Measurements from ENCODE around the gene NR3C1. TPM values are rescaled to one million over a fixed set of nuclear protein-coding genes. Genes with fewer than 3 reads are reported as not detected.

The NR3C1 gene
- total RNA-seq, 1 experiment from 2014 or later = 74.7 TPM

DNA sequence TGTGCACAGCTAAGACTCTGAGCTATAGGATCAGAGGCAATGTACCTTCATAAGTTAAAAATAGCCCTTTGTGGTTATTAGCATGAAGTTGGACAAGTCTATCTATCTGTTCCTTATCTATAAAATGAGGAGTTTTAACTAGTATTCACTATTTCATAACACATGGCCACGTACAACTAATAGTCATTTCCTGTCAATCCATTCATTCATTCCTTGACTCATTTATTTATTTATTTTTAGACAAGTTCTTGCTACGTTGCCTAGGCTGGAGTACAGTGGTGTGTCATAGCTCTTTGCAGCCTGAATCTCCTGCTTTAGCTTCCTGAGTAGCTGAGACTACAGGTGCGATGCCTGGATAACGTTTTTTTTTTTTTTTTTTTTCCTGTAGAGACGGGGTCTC is 92.1 kb downstream of the NR3C1 start:
- DNase-seq (ENCODE audit: low read depth) = peak; percentile 60

DNA sequence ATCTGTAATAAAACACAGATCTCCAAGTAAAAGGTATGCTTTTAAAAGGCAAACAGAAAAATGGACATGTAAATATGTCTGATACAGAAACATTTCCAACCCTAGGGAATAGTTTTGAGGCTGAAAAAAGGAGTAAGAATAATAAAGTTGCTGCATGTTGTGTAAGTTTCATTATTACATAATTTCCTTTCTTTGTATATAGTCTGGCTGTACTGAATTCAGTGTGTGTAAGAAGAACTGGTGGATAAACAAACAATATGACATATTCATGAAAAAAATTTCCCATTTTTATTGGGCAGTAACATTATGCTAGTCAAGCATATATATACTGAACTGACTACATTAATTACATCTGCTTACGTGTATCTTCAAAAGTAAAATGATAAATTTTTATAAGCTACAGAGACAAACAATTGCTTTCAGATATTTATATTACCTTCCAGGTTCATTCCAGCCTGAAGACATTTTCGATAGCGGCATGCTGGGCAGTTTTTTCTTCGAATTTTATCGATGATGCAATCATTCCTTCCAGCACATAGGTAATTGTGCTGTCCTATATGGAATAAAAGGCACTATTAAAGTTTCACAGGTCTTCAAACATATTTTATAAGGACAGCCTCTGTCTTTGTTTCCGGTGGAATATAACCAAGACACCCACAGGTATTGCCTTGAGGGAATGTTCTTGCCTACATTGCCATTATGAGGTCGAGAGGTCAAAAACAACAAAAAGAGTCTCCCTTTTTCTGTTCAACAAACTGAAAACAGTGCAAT is 93.6 kb downstream of the NR3C1 start:
- DNase-seq (ENCODE audit: low read depth) = no peak

DNA sequence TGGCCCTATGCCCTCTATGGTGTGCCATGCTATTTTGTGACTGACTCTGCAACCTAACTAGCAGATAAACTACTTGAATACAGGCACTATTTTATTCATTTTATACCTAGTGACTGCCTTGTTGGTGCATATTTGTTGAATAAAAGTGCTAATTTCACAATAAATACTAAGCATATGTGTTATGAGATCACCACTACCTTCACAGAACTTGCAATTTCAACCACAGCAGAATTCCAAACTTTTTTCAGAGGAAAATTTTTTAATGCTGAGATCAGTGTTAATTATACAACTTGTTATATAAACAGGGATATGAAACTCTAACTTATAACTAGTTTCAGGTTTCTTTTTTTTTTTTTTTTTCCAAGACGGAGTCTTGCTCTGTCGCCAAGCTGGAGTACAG is 94.8 kb downstream of the NR3C1 start:
- DNase-seq (ENCODE audit: low read depth) = no peak

DNA sequence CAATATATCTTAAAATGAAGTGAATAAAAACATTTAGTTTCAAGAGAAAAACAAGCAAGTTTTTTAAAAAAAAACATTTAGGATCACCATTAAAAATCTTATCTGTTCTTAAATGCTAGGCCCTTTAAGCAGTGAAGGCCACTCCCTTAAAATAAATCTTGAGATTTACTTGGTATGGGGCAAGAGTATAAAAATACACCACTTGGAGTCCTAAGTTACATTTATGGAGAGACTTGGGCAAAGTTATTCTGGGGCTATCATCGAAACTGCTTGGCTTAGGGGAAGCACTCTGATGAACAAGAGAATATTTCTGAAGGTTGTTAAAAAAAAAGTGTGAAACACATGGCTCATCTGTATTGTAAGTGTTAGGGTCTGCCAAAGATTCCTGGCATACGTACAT is 97.4 kb downstream of the NR3C1 start:
- DNase-seq (ENCODE audit: low read depth) = no peak

DNA sequence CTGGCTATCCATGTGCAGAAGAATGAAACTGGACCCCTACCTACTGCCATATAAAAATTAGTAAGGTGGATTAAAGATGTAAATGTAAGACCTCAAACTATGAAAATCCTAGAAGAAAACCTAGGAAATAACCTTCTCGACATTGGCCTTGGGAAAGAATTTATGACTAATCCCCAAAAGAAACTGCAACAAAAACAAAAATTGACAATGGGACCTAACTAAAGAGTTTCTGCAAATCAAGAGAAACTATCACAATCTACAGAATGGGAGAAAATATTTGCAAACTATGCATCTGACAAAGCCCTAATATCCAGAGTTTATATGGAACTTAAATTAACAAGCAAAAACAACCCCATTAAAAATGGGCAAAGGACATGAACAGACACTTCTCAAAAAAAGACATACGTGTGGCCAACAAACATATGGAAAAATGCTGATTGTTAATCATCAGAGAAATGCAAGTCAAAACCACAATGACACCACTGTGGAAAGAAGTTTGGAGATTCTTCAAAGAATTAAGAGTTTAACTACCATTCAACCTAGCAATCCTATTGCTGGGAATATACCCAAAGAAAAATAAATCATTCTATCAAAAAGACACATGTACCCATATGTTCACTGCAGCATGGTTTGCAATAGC is 98.5 kb downstream of the NR3C1 start:
- no peak for DNase-seq (ENCODE audit: low read depth)

DNA sequence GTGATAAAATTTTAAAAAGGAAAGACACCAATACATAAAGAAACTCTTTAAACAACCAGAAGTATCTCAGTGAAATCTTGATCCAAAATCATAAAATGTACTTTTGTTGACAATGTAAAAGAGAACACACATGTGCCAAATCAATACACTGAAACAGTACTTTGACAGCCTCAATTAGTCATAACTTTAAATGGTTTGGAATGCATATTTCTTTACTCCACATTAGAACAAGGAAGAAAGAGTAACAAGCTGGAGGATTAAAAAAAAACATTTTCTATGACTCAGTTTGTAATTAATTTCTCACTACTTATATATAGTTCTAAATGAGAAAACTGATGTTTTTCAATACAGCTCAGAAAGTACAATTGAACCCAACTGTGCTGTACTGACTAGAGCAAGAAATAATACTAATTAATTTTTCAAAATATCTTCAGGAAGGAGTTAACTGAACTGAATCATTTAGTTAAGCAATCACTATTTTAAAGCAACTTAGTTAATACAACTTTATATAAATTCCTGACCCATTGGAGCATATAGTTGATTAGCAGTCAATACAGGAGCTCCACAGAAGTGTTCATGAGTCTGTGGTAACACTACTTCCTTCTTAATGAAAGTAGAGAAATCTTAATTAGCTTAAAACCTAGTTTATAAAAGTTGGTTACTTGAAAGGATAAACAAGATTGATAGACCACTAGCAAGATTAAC is 101.0 kb downstream of the NR3C1 start:
- no peak for DNase-seq (ENCODE audit: low read depth)

DNA sequence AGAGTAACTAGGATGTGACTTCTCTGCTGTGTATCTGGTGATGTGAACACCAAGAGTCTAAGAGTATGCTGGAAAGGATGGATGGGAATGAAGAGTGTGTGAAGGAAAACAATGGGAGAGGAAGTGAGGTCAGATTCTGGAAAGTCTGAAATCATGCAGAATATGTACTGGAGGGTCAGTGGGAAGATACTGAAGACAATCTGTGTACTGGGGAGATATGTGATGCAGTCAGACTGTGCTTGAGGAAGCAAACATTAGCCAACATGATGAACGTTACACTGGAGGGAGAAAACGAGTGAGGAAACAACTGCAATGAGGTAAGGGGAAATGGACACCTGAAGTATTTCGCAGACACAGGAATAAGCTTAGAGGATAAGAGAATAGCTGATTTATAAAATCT is 105.7 kb downstream of the NR3C1 start:
- no peak for DNase-seq (ENCODE audit: low read depth)

DNA sequence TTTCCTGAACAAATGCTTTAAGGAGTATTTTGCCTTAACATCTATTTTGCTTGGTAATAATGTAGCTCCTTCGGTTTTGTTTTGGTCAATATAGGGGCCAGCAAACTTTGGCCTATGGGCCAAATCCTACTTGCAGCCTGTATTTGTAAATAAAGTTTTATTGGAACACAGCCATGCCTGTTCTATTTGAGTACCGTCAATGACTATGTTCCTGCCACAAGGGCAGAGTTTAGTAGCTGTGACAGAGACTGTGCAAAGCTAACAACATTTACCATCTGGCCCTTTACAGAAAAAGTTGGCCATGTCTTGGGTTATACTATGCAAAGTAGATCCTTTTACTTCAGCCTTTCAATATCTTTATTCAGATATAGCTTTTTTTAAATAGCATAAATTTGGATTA is 113.4 kb downstream of the NR3C1 start:
- DNase-seq (ENCODE audit: low read depth) = no peak

DNA sequence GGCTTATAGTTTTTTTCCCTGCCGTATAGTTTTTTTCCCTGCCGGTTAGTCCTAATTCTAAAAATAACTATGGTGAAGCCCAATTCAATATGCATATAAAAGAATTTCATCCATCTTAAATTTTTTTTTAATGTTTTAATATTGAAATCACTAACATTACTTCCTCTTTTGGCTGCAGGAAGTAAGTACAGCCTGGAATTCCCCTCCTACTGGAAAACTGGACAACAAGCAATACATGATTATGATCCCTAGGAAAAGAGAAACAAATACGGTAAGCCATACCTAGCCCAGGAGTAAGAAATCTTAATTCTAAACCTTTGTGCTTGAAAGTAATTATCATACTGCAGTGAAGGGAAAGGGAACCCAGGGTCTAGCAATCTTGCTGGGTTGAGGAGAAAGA is 119.0 kb downstream of the NR3C1 start:
- no peak for DNase-seq (ENCODE audit: low read depth)

GRCh38 chr5:143284002-143284401 is 119.5 kb downstream of the NR3C1 start:
- no peak for DNase-seq (ENCODE audit: low read depth)

DNA sequence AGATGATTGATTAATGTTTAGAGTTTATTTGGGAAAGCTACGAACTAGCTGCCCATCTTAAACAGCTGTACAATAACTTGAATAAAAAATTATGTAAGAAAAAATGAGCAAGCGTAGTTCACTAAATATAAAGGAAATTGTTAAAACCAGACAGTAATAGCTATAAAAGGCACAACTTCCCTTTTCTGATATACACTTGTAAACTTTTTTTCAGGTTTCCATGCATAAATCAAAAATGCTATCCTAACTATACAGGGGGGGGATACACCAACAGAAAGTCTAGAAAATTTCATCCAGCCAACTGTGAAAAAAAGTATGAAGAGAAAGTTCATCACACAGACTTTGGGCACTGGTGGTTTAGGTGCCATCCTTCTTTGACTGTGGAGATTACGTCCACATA is 122.3 kb downstream of the NR3C1 start:
- DNase-seq (ENCODE audit: low read depth) = no peak

GRCh38 chr5:143279698-143280097 is 123.8 kb downstream of the NR3C1 start:
- DNase-seq (ENCODE audit: low read depth) = peak; percentile 15

DNA sequence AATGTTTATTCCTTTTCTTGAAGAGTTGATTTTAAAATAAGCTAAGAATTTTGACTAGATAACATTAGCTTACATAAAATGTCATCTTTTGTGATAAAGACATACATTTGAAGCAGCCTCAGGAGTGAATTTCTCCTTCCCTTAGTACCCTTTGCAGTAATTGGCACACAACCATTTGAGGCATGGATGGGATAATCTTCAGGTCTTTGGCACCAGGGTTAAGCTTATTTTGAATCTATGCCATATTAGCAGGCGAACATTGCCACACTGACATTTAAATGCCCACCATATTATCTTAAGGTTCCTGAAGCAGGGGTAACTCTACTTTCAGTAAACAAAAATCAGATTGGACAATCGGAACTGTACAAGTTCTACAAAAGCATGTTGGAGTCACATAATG is 126.0 kb downstream of the NR3C1 start:
- no peak for DNase-seq (ENCODE audit: low read depth)

DNA sequence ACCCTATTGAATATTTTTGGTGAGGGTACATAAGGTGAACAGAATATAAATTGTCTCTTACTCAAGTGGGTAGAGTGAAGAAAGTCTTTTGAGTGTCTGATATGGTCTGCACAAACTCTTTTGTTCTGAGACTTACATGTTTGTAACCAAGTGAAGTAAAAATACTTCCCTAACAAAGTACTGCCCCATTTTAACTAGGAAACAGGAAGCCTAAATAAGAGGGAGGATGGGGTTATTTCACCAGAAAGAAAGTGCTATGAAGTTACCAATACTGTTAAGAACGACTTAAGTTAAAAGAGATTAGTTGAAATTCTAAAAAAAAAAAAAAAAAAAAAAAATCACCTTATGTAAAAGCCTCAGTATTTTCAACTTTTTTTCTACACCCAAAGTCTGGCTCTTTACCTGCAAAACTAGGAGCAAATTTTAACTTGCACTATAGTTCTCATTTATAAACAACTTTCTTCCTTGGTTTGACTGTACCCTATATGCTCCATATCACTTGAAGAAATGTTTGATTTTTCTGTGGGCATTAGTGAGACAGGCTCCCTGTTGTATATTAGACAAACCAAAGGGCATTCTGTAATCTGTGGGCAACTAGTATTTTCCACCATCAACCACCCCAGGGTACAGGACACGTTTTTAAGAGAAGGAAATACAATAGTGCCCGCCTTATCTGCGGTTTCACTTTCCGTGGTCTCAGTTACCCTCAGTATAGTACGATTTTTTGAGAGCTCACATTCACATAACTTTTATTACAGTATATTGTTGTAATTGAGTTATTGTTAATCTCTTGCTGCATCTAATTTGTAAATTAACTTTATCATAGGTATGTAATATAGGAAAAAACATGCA is 127.7 kb downstream of the NR3C1 start:
- no peak for DNase-seq (ENCODE audit: low read depth)

DNA sequence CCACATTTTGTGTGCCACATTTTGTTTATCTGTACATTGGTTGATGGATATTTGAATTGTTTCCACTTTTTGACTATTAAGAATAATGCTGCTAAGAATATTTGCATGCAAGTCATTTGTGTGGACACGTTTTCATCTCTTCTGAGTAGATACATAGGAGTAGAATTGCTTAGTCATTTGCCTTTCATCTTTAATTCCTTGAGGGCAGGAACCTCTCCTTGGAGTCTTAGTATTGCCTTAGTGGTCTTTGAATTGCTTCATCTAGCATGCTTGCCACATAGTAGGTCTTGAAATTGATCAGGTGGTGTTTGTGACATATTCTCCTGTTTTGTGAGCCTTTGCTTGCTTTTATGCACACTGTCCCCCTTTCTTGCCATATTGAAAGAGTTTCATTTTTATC is 128.5 kb downstream of the NR3C1 start:
- no peak for DNase-seq (ENCODE audit: low read depth)

DNA sequence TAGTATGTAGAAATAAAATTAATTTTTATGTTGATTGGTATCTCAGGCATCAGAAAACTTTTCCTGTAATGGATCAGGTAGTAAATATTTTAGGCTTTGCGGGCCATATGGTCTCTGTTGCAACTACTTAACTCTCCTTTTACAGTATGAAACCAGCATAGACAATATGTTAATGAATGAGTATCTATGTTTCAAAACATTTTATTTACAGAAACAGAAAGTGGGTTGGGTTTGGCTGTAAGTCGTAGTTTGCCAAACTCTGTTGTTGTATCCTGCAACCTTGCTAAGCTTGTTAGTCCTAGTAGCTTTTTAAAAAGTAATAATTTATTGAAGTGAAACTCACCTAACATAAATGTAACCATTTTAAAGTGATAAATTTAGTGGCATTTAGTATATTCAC is 132.1 kb downstream of the NR3C1 start:
- DNase-seq (ENCODE audit: low read depth) = no peak

DNA sequence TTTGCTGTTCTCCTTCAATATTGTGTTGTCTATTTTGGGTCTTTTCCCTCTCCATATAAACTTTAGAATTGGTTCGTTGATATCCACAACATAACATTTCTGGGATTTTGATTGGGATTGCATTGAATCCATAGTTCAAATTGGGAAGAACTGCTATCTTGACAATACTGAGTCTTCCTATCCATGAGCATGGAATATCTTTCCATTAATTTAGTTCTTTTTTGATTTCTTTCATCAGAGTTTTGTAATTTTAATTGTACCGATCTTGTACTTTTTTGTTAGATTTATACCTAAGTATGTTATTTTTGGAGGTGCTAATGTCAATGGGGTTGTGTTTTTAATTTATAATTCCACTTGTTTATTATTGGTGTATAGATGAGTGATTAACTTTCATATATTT is 135.1 kb downstream of the NR3C1 start:
- DNase-seq (ENCODE audit: low read depth) = no peak

DNA sequence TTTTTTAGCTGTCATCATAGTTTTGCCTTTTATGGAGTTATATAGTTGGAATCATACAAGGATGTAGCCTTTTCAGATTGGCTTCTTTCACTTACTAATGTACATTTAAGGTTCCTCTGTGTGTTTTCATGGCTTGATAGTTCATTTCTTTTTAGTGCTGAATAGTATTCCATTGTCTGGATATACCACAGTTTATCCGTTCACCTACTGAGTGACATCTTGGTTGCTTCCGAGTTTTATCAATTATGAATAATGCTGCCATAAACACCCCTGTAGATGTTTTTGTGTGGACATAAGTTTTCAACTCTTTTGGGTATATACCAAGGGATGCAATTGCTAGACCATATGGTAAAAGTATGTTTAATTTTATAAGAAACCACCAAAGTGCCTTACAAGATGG is 136.3 kb downstream of the NR3C1 start:
- no peak for DNase-seq (ENCODE audit: low read depth)

DNA sequence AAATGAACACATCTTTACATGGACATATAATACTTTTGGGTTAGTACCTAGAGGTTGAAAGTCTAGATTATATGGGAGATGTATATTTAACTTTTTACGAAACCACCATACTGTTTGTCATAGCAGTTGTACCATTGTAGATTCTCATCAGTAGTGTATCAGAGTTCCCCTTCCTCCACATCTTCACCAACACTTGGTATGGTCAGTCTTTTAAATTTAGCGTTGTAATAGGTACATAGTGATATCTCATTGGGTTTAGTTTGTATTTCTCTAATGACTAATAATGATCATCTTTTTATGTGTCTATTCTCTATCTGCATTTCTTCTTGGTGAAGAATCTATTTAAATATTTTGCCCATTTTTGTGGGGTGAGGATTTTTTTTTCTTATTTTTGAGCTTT is 137.5 kb downstream of the NR3C1 start:
- no peak for DNase-seq (ENCODE audit: low read depth)

GRCh38 chr5:143263272-143263810 is 140.1 kb downstream of the NR3C1 start:
- no peak for DNase-seq (ENCODE audit: low read depth)

GRCh38 chr5:143262393-143263174 is 140.9 kb downstream of the NR3C1 start:
- DNase-seq (ENCODE audit: low read depth) = peak; percentile 79

All from Daoy (cell line).